HK-2 (cell line): ENCODE data around the gene AFDN.

Experiments used
- DNase-seq: peaks from one replicate; pipeline ENCODE4 v3.0.0-alpha.2; 2018; ENCODE audit not compliant: unreplicated experiment

AFDN gene

GRCh38 chr6:167794161-167795157 is 32.3 kb upstream of the AFDN start:
- no peak for DNase-seq

GRCh38 chr6:167795321-167795811 is 31.3 kb upstream of the AFDN start:
- DNase-seq = no peak

- DNase-seq = no peak
Observed at GRCh38 chr6:167795874-167796191, 30.9 kb upstream of the AFDN start.

DNA sequence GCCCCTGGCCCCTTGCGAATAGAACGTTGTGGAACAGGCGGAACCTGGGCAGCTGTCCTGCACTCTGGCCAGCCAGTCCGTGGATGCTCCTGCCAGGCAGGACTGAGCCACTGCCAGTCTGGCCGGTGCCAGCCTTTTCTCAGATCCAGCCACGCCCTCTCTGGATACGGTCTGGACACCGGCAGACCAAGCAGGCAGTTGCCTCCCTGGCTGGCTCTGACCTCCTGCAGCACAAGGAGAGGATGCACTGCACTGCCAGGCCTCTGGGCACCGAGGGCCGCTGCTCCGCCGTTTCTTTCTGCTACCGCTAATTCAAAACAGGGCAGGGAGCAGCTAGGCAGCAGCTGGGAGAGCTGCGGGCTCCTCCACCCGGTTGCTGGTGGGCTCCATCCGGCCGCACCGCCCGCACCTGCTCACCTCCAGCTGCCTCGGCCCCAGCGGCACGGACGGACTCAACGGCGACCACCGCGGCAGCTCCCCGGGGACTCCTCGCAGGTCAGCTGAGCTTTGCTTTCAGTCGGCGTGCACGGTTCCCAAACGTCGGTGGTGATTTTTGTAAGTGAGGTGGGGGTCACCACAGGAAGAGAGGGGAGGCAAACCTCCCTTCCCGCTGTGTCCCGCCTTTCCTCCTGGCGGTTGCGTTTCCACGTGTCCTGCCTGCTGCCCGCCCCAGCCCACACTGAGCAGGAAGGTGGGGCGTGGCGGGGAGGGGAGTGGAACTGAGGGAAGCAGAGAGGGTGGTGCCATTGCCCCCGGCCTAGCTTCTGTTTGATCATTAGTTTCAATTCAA is 30.3 kb upstream of the AFDN start:
- DNase-seq = no peak

DNA sequence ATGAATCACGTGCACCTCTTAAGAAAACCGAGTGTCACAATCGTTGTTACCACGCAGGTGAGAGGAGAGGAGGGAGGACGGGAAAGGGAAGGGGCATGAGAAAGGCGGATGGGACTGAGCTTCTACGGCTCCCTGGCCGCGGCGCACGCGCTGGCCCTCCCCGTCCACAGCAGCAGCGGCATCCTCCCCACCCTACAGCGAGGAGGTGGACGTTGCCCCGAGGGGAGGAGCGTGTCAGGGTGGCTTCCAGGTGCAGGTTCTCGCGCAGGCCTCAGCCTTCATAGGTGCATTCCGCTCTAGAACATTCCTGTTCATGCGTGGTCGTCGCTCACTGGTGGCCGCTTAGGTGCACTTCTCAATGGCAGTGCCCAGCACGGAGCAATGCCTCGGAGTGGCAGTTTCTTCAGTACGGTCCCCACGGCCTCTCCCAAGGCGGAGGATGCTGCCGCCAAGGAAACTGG is 29.7 kb upstream of the AFDN start:
- no peak for DNase-seq

- no peak for DNase-seq
Observed at GRCh38 chr6:167797476-167798265, 29.0 kb upstream of the AFDN start.

DNA sequence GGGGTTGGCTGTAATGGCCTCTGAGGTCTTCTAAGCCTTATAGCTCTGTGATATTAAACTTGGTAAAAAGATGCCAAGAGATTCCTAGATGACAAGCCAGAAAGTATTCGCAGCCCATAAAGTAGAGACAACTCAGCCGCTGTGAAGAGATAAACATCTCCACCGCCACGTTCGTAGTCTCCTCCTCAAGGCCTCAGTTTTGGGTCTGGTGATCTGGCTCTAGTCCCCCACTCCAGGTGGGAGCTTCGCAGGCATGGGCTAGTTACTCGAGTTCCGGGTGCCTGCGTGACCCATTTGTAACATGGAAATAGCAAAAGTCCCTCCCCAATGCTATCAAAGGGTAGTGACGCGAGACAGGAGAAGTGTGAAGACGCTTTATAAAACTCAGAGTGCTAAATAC is 28.3 kb upstream of the AFDN start:
- no peak for DNase-seq

- DNase-seq = no peak
Observed at GRCh38 chr6:167799033-167799821, 27.5 kb upstream of the AFDN start.

GRCh38 chr6:167800549-167800948 is 26.2 kb upstream of the AFDN start:
- DNase-seq = no peak

- DNase-seq = no peak
Observed at GRCh38 chr6:167801263-167801662, 25.4 kb upstream of the AFDN start.

DNA sequence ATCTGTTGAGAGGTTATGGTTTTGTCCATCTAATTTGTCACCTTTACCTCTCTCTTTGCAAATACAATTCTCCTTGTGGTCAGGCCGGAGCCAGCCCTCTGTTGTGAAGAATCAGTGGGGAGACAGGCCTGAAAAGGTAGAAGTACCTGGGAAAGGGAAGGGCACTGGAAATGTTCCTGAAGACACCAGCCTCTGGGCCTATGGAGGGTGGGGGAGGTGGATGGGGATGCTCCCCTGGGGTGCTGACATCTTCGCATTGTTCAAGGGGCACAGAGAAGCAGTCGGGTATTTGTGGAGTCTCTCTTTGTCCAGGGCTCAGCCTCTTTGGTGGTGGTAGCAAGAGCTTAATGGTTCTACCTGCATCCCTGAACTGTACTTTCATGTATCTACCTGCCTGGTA is 24.4 kb upstream of the AFDN start:
- DNase-seq = no peak

GRCh38 chr6:167803816-167804215 is 22.9 kb upstream of the AFDN start:
- no peak for DNase-seq

- DNase-seq = no peak
Observed at GRCh38 chr6:167804281-167805013, 22.3 kb upstream of the AFDN start.

GRCh38 chr6:167805349-167806060 is 21.2 kb upstream of the AFDN start:
- no peak for DNase-seq

DNA sequence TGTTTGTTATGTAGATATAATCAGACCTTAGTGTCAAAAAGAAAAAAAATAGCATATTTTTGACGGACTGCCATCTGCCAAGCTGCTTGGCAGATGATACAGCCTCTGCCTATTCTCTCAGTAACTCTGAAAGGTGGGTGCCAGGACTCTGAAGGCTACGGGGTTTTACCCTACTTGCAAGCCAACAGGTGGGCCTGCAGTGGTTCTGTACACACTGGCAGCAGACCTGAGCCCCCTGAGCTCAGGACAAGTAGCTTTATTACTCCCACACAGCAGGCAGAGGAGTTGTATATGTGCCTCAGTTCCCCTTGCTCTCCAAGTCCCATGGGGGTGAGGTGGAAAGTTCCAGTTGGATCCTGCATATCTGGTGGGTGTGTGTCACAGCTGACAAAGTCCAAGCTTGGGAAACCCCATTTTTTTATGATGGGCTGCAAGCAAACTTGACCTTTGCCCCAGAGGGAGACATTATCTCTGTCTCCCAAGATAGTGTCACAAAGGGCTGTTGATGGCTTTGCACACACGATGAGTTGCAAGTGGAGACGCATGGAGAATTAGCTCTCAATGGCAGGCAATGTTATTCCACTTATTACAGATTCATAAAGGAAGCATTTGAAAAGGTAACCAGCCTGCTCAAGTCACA is 20.5 kb upstream of the AFDN start:
- DNase-seq = no peak

DNA sequence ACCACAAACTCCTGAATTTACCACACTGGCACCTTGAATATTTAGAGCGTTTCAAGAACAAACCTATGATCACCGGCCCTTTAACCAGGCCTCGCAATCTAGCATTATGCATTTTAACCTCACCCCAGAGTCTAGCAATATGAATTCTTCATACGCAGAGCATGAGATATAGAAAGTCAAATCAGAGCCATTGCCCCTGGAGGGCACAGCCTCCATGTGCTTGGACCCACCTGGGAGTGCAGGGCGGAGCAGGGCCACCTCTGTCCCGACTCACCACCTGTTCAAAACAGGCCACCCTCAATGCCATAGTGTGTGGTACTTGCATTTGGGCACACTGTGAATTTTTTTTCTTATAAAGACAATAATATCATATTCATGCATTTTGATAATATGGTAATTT is 19.5 kb upstream of the AFDN start:
- DNase-seq = no peak

DNA sequence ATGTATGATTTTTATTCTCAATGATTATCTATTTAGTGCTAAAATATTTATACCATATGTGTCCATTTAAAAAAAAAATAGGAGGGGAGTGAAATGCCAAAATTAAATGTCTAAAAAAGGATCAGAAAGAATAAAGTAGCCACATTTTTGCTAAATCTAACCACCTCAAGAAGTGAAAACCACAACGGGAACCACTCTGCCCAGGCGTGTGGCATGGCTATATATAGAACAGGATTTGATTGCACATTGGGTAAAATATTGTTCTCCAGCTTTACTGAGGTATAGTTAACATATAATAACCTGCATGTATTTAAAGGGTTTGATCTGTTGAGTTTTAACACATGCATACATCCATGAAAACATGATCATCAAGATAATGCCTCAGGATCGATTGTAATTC is 19.0 kb upstream of the AFDN start:
- no peak for DNase-seq

DNA sequence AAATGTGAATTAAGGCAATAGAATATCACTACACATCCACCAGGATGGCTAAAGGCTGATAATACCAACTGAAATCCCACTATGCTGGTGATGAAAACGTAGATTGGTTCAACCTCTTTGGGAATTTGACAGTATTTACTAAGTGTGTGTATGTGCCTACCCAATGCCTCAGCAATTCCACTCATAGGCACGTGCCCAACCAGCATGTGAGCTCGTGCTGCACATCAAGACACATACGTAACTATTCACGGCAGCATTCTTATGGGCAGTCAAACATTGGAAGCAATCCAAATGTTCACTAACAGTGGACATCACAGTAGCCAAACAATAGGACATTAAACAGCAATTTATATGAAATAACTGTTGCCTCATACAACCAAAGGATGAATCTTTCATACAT is 15.7 kb upstream of the AFDN start:
- DNase-seq = no peak

DNA sequence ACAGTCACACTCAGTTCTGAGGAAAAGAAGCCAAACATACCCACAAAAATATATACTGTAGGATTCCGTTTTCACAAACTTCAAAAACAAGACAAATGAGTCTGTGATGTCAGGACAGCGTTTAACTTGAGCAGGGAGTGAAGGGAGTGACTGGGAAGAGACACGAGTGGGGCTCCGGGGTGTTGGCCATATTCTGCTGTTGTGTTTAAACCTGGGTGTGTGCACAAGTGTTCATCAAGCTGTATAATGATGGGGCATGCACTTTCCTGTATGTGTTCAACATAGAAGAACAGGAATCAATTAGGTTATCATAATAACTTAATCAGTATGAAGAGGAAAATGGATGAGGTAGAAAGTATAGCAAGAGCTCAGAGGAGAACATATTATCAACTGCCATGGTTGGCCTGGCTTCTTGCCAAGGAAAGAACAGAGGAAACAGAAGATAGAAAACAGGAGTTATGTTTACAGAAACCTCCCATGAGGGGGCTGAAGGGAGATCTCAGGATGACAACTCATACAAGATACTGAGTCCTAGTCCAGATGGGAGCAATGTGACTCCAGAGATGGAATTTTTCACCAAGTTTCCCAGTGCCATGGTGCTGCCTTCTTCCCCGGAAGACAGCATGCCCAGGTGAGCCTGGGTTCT is 15.1 kb upstream of the AFDN start:
- no peak for DNase-seq
